ENCODE results near the gene FXYD1. TPM values are rescaled to one million over a fixed set of nuclear protein-coding genes. Genes with fewer than 3 reads are reported as not detected.
A peak's percentile ranks its signal among the peaks of the same experiment; 100 is the strongest.
"Not testable (repeated sequence)": the region's sequence is repeated elsewhere in the genome, so short reads cannot be mapped to it uniquely, and the experiment has no call there.

Gene FXYD1
- polyA plus RNA-seq, 3 donors, result 16.1 to 22.5 (median 20.2) TPM

DNA sequence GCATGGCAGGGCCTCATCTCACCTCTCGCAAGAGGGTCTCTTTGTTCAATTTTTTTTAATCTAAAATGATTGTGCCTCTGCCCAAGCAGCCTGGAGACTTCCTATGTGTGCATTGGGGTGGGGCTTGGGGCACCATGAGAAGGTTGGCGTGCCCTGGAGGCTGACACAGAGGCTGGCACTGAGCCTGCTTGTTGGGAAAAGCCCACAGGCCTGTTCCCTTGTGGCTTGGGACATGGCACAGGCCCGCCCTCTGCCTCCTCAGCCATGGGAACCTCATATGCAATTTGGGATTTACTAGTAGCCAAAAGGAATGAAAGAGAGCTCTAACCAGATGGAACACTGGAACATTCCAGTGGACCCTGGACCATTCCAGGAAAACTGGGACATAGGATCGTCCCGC lies 15.1 kb upstream of the FXYD1 start:
- DNase-seq (ENCODE audit: low read depth in 3 of 3, low spot score in 2 of 3), result no peak

DNA sequence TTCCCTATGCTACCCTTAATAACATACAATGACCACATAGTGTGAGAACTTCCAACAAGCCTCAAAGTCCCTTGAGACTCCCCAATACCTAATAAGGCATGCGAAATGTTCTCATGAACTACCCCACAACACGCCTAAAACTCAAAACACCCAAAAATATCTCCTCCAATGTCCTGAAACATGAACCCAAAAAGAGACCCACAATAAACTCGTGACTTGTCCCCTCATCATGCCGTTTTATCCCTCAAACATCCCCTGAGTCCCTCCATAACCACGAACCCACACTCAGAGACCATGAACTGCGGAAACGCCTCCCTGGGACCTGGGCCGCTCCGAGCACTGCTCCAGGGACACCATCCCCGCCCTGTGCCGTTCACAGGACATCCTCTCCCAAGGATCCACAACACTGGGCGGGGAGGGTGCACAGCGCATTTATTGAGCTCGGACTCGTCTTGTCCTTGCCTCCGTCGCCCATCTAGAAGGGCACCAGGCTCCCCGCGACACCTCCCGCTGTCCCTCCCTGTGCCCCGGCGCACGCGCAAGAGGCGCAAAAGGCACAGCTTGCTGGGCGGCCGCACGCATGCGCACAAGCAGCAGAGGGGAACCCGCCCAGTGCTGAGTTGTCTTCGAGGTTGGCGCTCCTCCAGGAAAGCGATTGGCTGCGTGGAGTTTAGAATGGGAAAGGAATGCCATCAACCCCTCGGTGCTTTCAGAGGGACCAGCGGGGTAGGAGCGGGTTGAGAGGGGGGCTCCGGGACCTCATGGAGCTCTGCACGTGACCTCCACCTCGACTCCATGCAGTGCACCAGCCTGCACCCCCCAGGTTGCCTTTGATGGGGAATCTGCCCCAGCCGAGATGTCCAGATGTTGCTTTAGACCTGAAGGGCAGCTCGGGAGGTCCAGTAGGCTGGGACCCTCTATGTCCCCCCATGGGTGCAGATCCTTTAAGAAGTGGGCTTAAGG lies 14.2 kb upstream of the FXYD1 start:
- peak in 1 of 3 donors; percentile 83 for DNase-seq (ENCODE audit: low read depth in 3 of 3, low spot score in 2 of 3)

DNA sequence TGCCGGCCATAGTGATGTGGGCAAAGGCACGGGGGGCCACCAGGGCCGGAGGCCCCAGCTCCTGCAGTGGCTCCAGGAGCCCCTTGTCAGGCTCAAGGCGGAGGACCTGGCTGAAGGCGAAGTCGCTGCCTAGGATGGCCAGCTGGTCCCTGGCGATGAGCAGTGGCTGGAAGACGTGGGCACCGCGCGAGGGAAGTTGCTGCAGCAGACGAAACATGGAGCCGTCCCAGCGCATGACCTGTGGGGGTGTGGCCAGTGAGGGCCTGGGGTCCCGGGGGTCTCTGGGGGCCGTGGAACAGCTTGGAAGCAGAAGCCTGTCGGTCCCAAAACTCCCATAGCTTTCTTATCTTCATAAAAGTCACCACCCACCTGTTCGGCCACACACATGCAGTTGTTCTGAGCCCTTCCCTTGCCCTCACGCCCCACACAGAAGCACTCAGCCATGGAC lies 13.3 kb upstream of the FXYD1 start:
- no peak for DNase-seq (ENCODE audit: low read depth in 3 of 3, low spot score in 2 of 3)

DNA sequence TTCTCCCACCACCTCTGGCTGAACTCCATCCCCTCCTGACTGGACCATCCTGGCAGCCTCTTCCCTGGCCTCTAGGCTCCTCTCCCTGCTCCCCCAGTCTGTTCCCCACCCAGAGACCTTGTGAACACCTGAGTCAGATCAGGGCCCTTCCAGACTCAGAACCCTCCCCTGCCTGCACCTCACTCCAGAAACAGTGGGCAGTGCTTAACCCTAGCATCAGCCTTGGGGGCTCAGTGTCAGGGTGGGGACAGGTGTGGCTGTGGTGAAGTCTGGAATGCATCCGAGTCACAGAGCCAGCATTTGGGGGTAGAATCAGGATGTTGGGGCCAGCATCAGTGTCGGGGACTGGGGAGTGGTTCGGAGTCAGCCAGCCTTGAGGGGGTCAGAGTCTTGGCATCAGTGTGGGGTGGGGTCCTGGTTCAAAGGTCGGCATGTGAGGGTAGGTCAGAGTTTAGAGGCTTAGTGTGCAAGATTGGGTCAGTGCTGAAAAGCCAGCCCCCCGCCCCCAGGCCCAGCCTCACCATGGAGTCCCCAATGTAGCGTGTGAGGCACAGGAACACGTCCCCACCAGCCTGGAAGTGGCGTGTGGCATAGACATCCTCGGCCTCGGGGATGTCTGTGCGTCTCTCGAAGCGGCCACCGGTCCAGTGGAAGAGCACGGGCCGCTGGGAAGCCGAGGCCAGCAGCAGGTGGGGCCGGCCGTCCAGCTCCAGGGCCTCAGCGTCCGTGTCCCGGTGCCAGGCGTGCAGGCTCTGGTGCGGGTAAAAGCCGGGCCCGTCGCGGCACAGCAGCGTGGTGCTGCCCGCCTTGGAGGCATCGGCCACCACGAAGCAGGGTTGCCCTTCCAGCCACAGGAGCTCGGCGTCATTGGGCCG lies 12.6 kb upstream of the FXYD1 start:
- no peak for DNase-seq (ENCODE audit: low read depth in 3 of 3, low spot score in 2 of 3)

- DNase-seq (ENCODE audit: low read depth in 3 of 3, low spot score in 2 of 3), result no peak
These were observed 12.0 kb upstream of the FXYD1 start for GRCh38 chr19:35126624-35126959.

- no peak for DNase-seq (ENCODE audit: low read depth in 3 of 3, low spot score in 2 of 3)
These were observed 10.8 kb upstream of the FXYD1 start for GRCh38 chr19:35127871-35128270.

GRCh38 chr19:35128398-35129057 lies 10.1 kb upstream of the FXYD1 start:
- DNase-seq (ENCODE audit: low read depth in 3 of 3, low spot score in 2 of 3), result no peak

GRCh38 chr19:35129724-35130274 lies 8.8 kb upstream of the FXYD1 start:
- DNase-seq (ENCODE audit: low read depth in 3 of 3, low spot score in 2 of 3), result not testable (repeated sequence)

- DNase-seq (ENCODE audit: low read depth in 3 of 3, low spot score in 2 of 3), result no peak
These were observed 7.6 kb upstream of the FXYD1 start for GRCh38 chr19:35130761-35131720.

GRCh38 chr19:35132254-35132653 lies 6.4 kb upstream of the FXYD1 start:
- no peak for DNase-seq (ENCODE audit: low read depth in 3 of 3, low spot score in 2 of 3)

- no peak for DNase-seq (ENCODE audit: low read depth in 3 of 3, low spot score in 2 of 3)
These were observed 4.8 kb upstream of the FXYD1 start for GRCh38 chr19:35133826-35134225.

GRCh38 chr19:35134601-35135242 lies 3.9 kb upstream of the FXYD1 start, which contains the start of gene LGI4:
TSS of gene LGI4 (minus strand) at chr19:35135059. CDS start at chr19:35134680, 379 bp downstream.
- no peak for DNase-seq (ENCODE audit: low read depth in 3 of 3, low spot score in 2 of 3)

- DNase-seq (ENCODE audit: low read depth in 3 of 3, low spot score in 2 of 3), result peak in 1 of 3 donors; percentile 75
These were observed 3.2 kb upstream of the FXYD1 start for GRCh38 chr19:35135389-35135909.

DNA sequence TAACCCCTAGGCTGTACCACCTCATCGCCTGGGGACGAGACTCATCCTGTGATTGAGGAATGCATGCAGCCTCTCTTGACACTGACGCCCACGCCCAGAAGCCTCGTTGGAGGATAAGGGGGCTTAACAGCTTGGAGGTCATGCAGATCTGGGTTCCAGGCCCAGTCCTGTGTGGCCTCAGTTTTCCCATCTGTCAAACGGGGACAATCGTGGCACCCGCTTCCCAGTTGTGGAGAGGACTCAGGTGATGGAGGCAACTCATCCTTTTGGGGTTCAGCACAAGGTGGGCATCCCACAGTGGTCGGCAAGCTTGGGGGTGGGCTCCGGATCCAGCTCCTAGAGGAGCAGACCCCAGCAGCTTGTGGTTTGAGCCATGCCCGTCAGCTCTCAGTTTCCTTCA lies 2.4 kb upstream of the FXYD1 start:
- no peak for DNase-seq (ENCODE audit: low read depth in 3 of 3, low spot score in 2 of 3)

GRCh38 chr19:35136977-35137702 lies 1.5 kb upstream of the FXYD1 start:
- DNase-seq (ENCODE audit: low read depth in 3 of 3, low spot score in 2 of 3), result no peak

DNA sequence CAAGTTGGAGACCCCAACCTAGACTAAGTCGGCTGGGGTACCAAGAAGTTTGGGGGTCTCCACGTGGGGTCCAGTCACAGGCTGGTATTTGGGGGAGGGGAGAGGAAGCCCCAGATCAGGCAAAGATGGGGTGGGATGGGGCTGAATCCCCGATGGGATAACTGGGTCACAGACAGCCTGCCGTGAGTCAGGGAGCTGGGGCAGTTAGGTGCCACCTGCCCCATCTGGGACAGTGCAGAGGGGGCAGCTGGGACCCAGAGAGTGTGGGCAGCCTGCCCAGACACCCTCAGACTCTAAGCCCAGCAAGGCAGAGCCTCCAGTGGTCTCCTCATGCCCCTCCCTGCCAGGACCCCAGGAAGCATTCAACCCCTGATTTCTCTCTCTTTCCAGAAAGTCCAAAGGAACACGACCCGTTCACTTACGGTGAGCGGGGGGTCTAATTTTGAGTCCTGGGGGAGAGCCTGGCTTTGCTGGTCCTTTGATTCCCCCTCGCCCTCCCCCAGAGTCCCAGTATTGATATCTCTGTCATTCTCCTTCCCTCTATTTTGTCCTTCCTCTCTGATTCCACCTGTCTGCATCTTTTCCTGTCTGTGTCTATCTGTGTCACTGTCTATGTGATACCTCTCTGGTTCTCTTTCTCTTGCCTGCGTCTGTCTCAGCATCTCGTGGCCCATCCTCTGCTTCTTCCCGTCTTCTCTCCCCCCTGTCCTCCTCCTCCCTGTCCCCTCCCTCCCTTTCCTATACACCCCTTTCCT lies 1.8 kb downstream of the FXYD1 start:
- no peak for DNase-seq (ENCODE audit: low read depth in 3 of 3, low spot score in 2 of 3)

All from right renal cortex interstitium (tissue), 3 donors.